Stimulated activated CD8-positive, alpha-beta memory T cell treated with anti-CD3 and anti-CD28 coated beads, Interleukin-15, amount 100 ng/mL, for 4 hours (primary cell): ENCODE data around the gene GSTA4.
"Not testable (repeated sequence)": the region's sequence is repeated elsewhere in the genome, so short reads cannot be mapped to it uniquely, and the experiment has no call there.

ENCODE experiments used
- DNase-seq, 2 donors: peaks; one replicate each; pipeline ENCODE4 v3.0.0-alpha.2; 2020; ENCODE audit warnings: low read depth in 2 of 2

GSTA4 gene

GRCh38 chr6:53014063-53014462, 19.0 kb upstream of the GSTA4 start:
- DNase-seq, result no peak

DNA sequence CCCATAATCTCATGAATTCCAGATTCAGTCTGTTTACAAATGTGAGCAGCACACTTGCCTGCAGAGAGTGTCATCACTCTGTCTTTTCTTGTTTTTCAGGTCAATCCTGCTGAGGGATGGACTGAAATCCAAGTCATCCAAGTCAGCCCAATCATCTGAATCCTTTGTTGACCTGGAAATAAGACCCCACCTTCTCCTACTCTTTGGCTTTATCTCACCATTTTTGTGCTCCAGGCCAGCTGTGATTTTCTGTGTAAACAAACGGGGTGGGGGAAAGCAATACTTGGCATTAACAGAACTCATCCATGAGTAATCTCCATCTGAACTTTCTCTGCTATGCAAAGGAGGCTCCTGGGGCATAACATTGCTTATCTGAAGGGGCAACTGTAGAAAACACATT, 16.9 kb upstream of the GSTA4 start:
- DNase-seq, result no peak

- no peak for DNase-seq
Measured at GRCh38 chr6:53010504-53010903, 15.4 kb upstream of the GSTA4 start.

GRCh38 chr6:53009511-53009910, 14.4 kb upstream of the GSTA4 start:
- no peak for DNase-seq

DNA sequence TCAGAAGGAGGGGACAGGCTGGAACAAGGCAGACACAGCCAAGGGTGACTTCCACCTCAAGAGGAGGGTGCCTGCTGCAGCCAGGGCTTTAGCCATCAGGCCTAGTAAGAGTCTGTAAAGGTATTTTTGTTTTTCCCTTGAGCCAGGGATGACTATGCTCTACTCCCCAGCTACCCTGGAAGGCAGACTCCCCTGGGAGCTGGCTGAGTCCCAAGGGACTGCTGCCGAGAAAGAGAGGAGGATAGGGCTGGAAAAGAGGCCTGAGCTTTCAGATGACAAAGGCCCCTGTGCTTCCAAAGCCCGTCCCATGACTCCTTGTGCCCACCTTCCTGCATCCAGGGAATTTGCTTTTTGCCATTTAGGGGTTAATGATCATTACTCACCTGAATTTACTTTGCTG, 14.0 kb upstream of the GSTA4 start:
- no peak for DNase-seq

DNA sequence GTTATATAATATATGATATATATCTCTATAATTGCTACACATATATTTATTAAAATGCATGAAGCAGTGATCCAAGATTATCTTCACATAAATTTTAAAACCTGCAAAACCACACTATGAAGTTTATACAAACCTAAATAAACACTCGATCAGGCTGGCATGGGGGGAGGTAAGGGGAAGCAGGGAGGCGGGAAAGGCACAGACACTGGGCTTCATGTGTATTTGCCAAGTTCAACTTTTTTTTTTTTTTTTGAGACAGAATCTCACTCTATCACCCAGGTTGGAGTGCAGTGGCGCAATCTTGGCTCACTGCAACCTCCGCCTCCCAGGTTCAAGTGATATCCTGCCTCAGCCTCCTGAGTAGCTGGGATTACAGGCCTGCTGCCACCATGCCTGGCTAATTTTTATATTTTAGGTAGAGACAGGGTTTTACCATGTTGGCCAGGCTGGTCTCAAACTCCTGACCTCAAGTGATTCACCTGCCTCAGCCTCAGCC, 13.2 kb upstream of the GSTA4 start:
- not testable (repeated sequence) for DNase-seq

DNA sequence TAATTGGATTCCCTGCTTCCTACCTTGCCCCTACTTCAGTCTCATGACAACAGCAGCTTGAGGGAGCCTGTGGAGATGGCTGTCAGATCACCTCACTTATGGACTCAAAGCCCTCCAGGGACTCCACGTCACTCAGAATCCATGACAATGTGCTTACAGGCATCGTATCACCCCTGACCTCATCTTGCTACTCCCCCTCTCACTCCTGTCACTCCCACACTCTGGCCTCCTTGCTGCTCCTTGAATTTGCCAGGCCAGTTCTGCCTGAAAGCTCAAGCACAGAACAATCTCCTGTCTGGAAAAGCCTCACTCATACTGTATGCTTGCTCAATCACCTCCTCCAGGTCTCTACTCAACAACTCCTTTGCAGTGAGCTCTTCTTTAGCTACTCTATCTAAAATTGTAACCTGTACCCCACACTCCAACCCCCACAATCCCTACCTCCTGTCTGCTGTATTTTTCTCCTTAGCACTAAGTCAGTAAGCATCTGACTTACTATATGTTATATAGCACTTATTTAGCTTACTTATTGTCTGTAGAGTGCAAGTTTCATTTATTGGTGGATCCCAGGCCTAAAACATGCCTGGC, 10.7 kb upstream of the GSTA4 start:
- DNase-seq, result no peak

GRCh38 chr6:52999456-52999855, 4.4 kb upstream of the GSTA4 start:
- DNase-seq, result no peak

GRCh38 chr6:52998603-52999002, 3.5 kb upstream of the GSTA4 start:
- DNase-seq, result no peak

DNA sequence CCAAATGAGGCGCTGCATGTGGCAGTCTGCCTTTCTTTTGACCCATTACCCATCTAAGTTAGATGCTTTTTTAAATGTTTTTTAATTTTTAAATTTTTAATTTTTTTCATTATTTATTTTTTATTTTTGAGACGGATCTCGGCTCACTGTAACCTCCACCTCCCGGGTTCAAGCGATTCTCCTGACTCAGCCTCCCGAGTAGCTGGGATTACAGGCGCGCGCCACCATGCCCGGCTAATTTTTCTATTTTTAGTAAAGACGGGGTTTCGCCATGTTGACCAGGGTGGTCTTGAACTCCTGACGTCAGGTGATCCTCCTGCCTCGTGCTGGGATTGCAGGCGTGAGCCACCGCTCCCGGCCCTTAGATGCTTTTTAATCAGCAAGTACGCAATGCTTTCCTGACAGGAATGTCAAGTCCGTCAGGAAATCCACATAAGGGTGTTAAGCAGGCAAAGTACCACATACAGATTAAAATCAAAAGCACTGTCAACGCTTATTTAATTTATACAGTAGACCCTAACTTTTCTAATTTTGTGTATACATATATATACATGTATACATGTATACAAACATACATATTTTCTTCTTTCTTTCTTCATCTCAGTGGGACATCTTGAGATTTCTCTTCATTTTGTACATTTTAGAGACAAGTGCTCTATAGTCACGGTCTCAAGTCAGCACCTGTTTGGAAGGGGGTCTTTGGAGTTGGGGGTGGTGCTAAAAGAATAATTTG, 995 bp upstream of the GSTA4 start:
- DNase-seq, result peak in 1 of 2 donors; percentile 29

DNA sequence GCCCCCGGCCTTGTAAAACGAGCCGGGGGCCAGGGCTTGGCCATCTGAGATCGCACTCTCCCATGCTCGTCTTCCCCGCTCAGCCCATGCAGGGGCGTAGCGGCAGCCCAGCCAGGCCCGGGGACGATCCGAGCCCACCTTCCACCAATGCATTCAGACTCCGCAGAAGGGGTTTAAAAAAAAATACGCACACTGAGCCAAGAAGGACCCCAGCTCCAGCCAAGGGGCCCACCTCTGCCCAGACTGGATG, 320 bp downstream of the GSTA4 start:
- DNase-seq, result no peak

- DNase-seq, result no peak
Measured at GRCh38 chr6:52994031-52994838, 849 bp downstream of the GSTA4 start.

DNA sequence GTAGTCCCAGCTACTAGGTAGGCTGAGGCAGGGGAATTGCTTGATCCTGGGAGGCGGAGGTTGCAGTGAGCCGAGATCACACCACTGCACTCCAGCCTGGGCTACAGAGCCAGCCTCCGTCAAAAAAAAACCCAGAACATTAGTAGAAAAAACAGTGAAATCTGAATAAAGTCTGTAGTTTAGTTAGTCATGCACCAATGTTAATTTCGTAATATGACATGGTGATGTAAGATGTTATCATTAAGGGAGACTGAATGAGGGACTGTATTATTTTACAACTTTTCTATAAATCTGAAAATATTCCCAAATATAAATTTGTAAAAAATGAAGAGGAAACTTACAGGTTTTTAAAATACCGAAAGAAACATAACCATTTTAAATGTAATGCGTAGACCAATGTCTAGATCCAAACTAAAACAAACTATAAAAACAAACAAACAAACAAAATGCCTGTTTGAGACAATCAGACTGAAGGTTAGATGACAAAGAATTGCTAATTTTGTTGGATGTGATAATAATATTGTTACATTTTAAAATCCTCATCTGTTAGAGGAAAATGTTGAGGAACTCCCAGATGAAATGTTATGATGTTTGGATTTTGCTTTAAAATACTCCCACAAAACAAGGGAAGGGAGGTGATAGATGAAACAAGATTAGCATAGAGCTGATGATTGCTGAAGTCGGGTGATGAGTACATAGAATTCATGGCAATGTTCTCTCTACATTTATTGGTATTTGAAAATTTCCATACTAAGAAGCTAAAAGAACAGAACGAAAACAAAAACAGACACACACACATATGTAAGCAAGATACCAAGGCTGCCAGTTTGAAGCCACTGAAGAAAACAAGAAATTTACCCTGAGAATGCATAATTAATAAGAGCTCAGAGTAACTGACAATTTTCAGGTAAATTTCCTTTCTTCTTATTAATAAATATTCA, 1.8 kb downstream of the GSTA4 start:
- no peak for DNase-seq

GRCh38 chr6:52990342-52990741, 4.7 kb downstream of the GSTA4 start:
- no peak for DNase-seq

GRCh38 chr6:52985228-52985627, 9.9 kb downstream of the GSTA4 start:
- DNase-seq, result no peak

DNA sequence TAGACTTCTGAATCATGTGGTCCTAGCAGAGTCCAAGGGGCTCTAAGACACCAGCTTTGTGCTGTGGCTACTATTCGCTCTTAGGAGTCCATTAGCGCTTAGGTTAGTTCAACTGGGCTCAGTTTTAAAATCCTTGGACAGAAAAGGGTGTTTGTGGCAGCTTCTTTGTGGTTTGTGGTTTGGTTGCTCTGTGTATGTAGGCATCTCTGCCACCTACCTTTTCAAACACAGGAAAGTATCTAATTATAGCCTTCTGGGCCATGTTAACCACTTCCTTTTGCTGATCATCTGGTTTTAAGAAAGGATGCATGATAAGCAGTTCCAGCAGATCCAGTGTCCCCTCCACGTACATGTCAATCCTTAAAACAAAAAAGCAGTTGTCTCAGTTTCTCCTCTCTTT, 10.8 kb downstream of the GSTA4 start:
- DNase-seq, result peak in 1 of 2 donors; percentile 17

GRCh38 chr6:52983159-52983848, 11.8 kb downstream of the GSTA4 start:
- DNase-seq, result no peak

DNA sequence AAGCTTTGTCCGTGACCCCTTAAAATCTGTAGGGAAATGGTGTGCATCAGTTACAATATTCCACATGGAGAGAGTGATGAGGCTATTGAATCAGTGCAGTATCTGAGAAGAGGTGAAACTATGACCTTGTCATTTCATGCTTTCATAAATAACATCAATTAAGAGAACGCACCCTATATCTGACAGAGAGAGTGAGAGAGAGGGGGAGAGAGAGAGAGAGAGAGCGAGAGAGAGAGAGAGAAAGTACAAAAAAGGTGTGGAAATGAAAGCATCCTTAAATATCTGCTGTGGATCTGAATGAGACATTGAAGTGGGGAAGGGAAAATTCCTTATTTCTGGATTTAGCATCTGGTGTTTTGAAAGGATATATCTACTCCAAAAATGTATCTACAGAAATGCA, 12.4 kb downstream of the GSTA4 start:
- no peak for DNase-seq

DNA sequence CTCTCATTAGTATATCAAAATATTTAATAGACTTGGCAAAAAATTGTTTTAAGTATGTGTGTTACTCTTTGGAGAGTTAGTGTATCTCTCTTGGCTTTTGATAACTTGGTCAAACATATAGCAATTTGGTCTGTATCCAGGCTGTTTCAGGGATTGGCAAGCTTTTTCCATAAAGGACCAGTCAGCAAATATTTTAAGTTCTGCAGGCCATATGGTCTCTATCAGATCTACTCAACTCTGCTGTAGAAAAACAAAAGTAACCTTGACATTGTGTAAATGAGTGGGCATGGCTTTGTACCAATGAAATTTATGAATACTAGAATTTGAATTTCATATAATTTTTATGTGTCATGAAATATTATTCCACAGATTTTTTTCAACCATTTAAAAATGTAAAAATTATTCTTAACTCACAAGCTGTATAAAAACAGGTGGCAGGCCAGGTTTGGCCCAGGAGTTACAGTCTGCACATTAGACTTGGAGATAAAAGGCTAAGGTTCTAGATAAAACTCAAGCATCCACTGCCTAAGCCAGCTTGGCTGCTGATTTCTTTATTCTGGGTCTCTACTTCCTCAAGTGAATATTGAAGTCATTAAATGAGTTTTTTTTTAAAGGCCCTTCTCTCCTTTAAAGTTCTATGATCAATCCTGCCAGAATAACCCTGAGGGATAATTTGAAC, 13.7 kb downstream of the GSTA4 start:
- no peak for DNase-seq

DNA sequence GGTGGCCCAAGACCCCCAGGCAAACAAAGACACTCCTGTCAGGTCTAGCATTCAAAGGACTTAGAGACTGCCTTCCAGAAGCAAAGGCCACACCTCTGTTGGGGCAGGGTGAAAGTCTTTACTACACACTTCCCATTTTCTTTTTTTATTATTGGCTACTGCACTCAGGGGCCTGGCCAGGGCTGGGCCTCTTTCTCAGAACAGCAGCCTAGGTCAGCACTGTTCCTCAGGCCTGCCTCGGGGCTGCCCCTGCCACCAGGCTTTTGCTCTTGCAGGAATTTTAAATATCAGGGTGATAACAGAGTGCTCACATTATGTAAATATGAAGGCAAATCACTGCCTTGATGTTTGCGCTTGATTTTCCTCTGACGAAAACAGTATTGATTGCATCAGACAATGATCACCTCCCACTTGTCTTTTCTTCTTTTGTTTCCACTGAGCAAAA, 18.5 kb downstream of the GSTA4 start:
- no peak for DNase-seq

DNA sequence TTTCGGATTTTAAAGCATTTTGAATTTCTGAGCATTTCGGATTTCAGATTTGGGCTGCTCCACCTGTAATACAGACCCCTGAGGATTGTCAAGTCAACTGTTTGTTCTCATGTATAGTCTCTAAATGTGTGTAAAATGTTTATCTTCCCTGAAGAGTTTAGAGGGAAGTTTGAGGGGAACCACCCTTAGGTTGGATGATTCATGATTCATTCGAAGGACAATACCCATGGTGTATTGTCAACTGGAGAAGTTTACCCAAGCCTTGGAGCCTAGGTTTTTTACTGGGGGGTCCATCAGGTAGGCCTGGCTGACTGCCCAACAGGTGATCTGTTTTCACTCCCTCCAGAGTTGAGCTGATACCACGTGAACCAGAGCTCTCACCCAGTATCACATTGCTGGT, 18.9 kb downstream of the GSTA4 start:
- no peak for DNase-seq
